ENCODE data around the gene ABLIM3.
A peak's percentile ranks its signal among the peaks of the same experiment; 100 is the strongest.

- TF ChIP-seq CTCF (IDR thresholded peaks at IDR 0.05) (peak in 1 of 3 donors; percentile 10), POLR2A (IDR thresholded peaks at IDR 0.05) (no peak), POLR2AphosphoS5 (IDR thresholded peaks at IDR 0.05) (no peak)
These were observed 10.4 kb downstream of the ABLIM3 start for GRCh38 chr5:149151717-149152116.

All from breast epithelium (tissue), 3 donors.